PC-9 (cell line): Measurements from ENCODE around the gene CREBBP.

Experiments
- CTCF ChIP-seq: fragments of 200-600 bp; sonication (generic); conservative IDR thresholded peaks from 2 replicates; pipeline ENCODE4 v1.6.1; 2017; ENCODE audit warnings: mixed run types, antibody characterized with exemption, mild to moderate bottlenecking, moderate library complexity
- EZH2 ChIP-seq: fragments of 200-600 bp; sonication (generic); IDR thresholded peaks from 2 replicates; pipeline ENCODE4 v1.8.0; 2017; ENCODE audit warnings: antibody characterized with exemption, low read depth

GRCh38 chr16:3702082-3702481 is 178.4 kb downstream of the CREBBP start:
- no peak for TF ChIP-seq CTCF
- no peak for TF ChIP-seq EZH2
